BLaER1 (cell line): ENCODE measurements around the gene STX18.

Experiments used
- H3K27ac ChIP-seq: shearing (Covaris generic); formaldehyde crosslinking; 2 replicates; pipeline ENCODE4 v1.8.1; 2022
- H3K27me3 ChIP-seq: shearing (Covaris generic); formaldehyde crosslinking; 2 replicates; pipeline ENCODE4 v1.8.1; 2022
- H3K36me3 ChIP-seq: shearing (Covaris generic); formaldehyde crosslinking; 2 replicates; pipeline ENCODE4 v1.8.1; 2022
- H3K4me1 ChIP-seq: shearing (Covaris generic); formaldehyde crosslinking; 2 replicates; pipeline ENCODE4 v1.8.1; 2022
- H3K4me2 ChIP-seq: shearing (Covaris generic); formaldehyde crosslinking; 2 replicates; pipeline ENCODE4 v1.8.1; 2022
- H3K4me3 ChIP-seq: shearing (Covaris generic); formaldehyde crosslinking; 2 replicates; pipeline ENCODE4 v1.8.1; 2022
- H3K9ac ChIP-seq: shearing (Covaris generic); formaldehyde crosslinking; 2 replicates; pipeline ENCODE4 v1.8.1; 2022
- H3K9me3 ChIP-seq: shearing (Covaris generic); formaldehyde crosslinking; 2 replicates; pipeline ENCODE4 v1.8.1; 2022
- H4K20me1 ChIP-seq: shearing (Covaris generic); formaldehyde crosslinking; 2 replicates; pipeline ENCODE4 v1.8.1; 2022
- Cebpa-rat ChIP-seq: shearing (Covaris generic); IDR thresholded peaks from 2 replicates; pipeline ENCODE4 v1.8.1; 2022

The STX18 gene

DNA sequence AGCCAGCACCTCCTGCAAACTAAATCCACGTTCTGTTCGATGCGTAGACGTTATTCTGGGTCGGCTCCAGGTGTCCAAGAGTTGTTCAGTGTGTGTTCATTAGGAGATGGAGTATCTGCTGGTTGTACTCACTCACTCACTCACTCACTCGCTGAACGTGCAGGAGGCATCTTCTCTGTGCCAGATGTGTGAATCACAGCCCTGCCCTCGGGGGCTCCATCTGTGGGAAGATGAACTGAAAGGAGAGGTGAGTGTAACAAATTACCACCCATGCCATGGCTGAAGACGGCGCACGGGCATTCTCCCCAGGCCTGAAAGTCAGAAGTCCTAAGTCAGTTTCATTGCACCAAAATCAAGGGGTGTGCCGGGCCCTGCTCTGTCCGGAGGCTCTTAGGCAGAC, 138.9 kb downstream of the STX18 start:
- TF ChIP-seq Cebpa-rat, result no peak
- H3K9ac ChIP-seq, result no peak overlapping the region
- H4K20me1 ChIP-seq, result 0 out of 2 replicates have a peak, but pooled peaks cover 6% of the 10 kb centered on the region
- H3K27me3 ChIP-seq, result peaks cover 31% of the 10 kb centered on the region
- H3K4me2 ChIP-seq, result no peak overlapping the region
- H3K4me1 ChIP-seq, result peaks cover 27% of the 10 kb centered on the region
- H3K36me3 ChIP-seq, result no peaks in the 10 kb centered on the region
- H3K27ac ChIP-seq, result no peak overlapping the region
- H3K4me3 ChIP-seq, result no peak overlapping the region
- H3K9me3 ChIP-seq, result peaks cover 10% of the 10 kb centered on the region

DNA sequence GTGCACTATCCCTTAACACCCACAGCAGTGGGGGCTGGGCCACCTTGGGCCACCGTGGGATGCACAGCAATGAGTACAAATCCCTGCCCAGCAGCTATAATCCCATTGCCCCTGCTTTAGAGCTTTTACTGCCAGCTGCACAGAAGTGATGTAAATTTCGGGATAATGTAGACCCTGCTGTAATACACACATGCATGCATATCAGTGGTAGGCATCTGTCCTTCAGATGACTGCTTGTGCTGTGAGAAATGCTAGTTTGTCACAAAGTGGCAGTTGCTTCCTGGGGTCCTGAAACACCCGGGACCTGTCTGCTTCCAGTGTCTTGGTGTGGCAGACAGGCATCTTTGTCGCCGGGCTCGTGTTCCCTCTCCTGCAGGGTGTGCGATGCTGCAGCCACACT, 140.8 kb downstream of the STX18 start:
- Histone ChIP-seq H3K9ac (no peak overlapping the region), H3K27me3 (peaks cover 27% of the 10 kb centered on the region)

DNA sequence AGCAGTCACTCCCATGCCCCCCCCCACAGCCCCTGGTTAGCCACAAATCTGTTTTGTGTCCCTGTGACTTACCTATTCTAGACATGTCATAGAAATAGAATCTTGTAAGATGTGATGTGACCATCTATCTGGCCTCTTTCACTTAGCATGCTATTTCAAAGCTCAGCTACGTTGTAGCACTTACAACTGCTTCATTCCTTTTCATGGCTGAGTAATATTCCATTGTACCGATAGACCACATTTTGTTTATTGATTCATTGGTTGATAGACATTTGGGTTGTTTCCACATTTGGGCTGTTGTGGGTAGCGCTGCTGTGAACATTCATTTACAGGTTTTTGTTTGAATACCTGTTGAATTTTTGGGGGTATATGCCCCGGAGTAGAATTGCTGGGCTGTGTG, 143.4 kb downstream of the STX18 start:
- no peak for TF ChIP-seq Cebpa-rat
- no peak overlapping the region for H3K27ac ChIP-seq
- peaks cover 24% of the 10 kb centered on the region; the same call in 1 of the 2 replicates for H4K20me1 ChIP-seq
- H3K9ac ChIP-seq, result no peak overlapping the region
- no peaks in the 10 kb centered on the region for H3K36me3 ChIP-seq
- H3K4me3 ChIP-seq, result no peak overlapping the region
- peaks cover 40% of the 10 kb centered on the region for H3K27me3 ChIP-seq
- no peak overlapping the region for H3K4me2 ChIP-seq
- peaks cover 10% of the 10 kb centered on the region for H3K9me3 ChIP-seq
- peaks cover 18% of the 10 kb centered on the region for H3K4me1 ChIP-seq

More for the DNA sequence above, 140.8 kb downstream of the STX18 start:
- peaks cover 10% of the 10 kb centered on the region for H3K9me3 ChIP-seq
- no peaks in the 10 kb centered on the region for H3K36me3 ChIP-seq
- H3K4me3 ChIP-seq, result no peak overlapping the region
- no peak for TF ChIP-seq Cebpa-rat
- no peak overlapping the region for H3K27ac ChIP-seq
- peaks cover 16% of the 10 kb centered on the region for H3K4me1 ChIP-seq
- peaks cover 4% of the 10 kb centered on the region; the same call in 1 of the 2 replicates for H4K20me1 ChIP-seq
- H3K4me2 ChIP-seq, result no peak overlapping the region

- H3K9me3 ChIP-seq, result peaks cover 10% of the 10 kb centered on the region
- H3K4me3 ChIP-seq, result no peak overlapping the region
- no peak for TF ChIP-seq Cebpa-rat
These were observed 144.4 kb downstream of the STX18 start for GRCh38 chr4:4397441-4397819.

GRCh38 chr4:4396628-4397440, 145.0 kb downstream of the STX18 start:
- no peak for TF ChIP-seq Cebpa-rat
- peaks cover 24% of the 10 kb centered on the region; the same call in 1 of the 2 replicates for H4K20me1 ChIP-seq
- no peaks in the 10 kb centered on the region for H3K36me3 ChIP-seq
- H3K27me3 ChIP-seq, result peaks cover 40% of the 10 kb centered on the region
- H3K9ac ChIP-seq, result no peak overlapping the region
- H3K9me3 ChIP-seq, result peaks cover 10% of the 10 kb centered on the region
- H3K4me3 ChIP-seq, result no peak overlapping the region
- H3K27ac ChIP-seq, result no peak overlapping the region
- H3K4me2 ChIP-seq, result peak overlapping the region; percentile 54
- H3K4me1 ChIP-seq, result peaks cover 18% of the 10 kb centered on the region

More at GRCh38 chr4:4397441-4397819, 144.4 kb downstream of the STX18 start:
- Histone ChIP-seq H3K27me3 (peaks cover 40% of the 10 kb centered on the region), H3K4me2 (no peak overlapping the region), H4K20me1 (peaks cover 24% of the 10 kb centered on the region; the same call in 1 of the 2 replicates), H3K9ac (no peak overlapping the region), H3K27ac (no peak overlapping the region), H3K36me3 (no peaks in the 10 kb centered on the region), H3K4me1 (peaks cover 18% of the 10 kb centered on the region)

DNA sequence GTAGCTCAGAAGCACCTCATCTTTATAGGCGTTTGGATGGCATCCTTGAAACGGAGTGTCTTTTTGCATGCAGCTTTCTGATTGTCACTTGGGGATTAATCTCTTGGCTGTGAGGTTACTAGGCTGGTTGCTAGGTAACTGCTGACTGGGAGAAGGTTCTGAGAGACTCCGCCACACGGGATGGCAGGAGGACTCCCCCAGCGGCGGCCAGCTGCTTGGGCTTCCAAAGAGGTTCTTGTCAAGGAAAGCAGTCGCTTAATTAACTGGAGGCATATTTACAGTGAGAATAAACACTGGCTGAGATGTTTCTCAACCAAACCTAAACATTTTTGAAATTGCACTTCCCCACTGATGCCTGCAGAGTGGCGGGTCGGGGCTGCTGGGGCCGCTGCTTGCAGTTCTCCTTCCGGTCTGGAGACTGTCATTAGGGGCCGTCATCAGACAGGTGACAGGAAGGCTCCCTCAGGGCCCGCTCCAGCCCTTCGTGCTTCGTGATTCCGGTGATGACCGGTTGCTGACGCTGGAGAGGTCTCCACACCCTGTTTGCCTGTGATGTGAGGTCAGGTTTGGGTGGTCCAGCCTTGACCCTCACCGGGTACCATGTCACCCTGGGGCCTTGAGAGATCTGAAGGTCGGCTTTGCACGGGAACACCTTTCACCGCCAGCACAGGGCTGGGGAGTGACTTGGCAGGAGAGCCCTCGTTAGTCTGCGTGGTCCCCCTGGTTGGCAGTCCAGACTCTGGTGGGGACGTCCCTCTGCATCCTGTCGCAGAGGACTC, 145.8 kb downstream of the STX18 start:
- Histone ChIP-seq H3K27ac (no peak overlapping the region), H4K20me1 (peaks cover 24% of the 10 kb centered on the region; the same call in 1 of the 2 replicates), H3K4me2 (peak overlapping the region; percentile 54), H3K27me3 (peaks cover 44% of the 10 kb centered on the region), H3K36me3 (no peaks in the 10 kb centered on the region), H3K9me3 (peaks cover 10% of the 10 kb centered on the region), H3K4me3 (no peak overlapping the region), H3K4me1 (peaks cover 18% of the 10 kb centered on the region), H3K9ac (no peak overlapping the region)
- no peak for TF ChIP-seq Cebpa-rat

DNA sequence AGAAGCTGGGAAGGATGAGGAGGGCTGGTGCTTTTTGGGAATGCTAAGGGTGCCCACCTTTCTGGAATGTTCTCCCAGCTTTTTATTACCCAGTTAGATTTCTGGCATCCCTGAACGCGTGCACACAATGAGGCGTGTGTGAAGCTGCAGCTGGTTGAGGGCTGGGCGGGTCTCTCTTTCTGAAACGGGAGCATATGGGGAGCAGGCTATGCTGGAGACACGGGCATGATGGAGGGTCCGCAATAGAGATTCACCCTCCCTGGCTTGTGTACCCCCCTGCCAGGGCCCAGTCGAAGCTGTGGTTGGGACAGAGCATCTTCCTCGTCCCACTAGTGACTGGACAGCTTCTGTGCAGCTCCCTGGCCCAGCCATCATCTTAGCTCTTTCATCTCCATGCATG, 146.5 kb downstream of the STX18 start:
- peak overlapping the region; percentile 54 for H3K4me2 ChIP-seq
- peaks cover 10% of the 10 kb centered on the region for H3K9me3 ChIP-seq
- no peaks in the 10 kb centered on the region for H3K36me3 ChIP-seq
- peaks cover 51% of the 10 kb centered on the region for H3K27me3 ChIP-seq
- H3K4me1 ChIP-seq, result peaks cover 18% of the 10 kb centered on the region
- peaks cover 24% of the 10 kb centered on the region; the same call in 1 of the 2 replicates for H4K20me1 ChIP-seq
- H3K4me3 ChIP-seq, result no peak overlapping the region
- no peak overlapping the region for H3K9ac ChIP-seq
- no peak overlapping the region for H3K27ac ChIP-seq
- no peak for TF ChIP-seq Cebpa-rat

DNA sequence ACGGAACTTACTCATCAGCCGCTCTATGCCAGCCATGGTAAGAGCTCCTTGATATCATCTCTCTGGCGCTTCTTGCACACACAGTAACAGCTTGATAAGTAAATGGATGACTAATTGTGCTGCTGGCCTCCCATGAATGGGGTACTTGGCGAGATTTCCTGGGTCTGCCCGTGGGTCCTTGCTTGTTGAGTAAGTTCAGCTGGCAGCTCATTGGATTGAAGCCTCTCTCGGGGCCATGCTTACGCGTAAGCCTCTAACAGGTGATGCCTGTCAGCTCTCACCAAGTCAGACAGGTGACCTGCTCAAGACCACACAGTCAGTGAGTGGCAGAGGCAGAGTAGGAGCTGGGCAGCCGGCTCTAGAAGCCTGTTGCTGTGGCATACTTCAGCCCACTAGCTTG, 147.2 kb downstream of the STX18 start:
- TF ChIP-seq Cebpa-rat, result no peak
- Histone ChIP-seq H3K9me3 (peaks cover 3% of the 10 kb centered on the region; the same call in 1 of the 2 replicates), H3K4me3 (no peak overlapping the region), H3K9ac (no peak overlapping the region), H3K4me2 (no peak overlapping the region), H3K36me3 (no peaks in the 10 kb centered on the region), H3K27me3 (peaks cover 58% of the 10 kb centered on the region), H4K20me1 (peaks cover 24% of the 10 kb centered on the region; the same call in 1 of the 2 replicates), H3K27ac (no peak overlapping the region), H3K4me1 (peaks cover 18% of the 10 kb centered on the region)

GRCh38 chr4:4392501-4393183, 149.2 kb downstream of the STX18 start:
- H3K9ac ChIP-seq, result no peak overlapping the region
- H3K9me3 ChIP-seq, result no peaks in the 10 kb centered on the region
- H3K4me2 ChIP-seq, result no peak overlapping the region
- peaks cover 78% of the 10 kb centered on the region for H3K27me3 ChIP-seq
- no peak overlapping the region for H3K4me3 ChIP-seq
- no peak for TF ChIP-seq Cebpa-rat
- no peaks in the 10 kb centered on the region for H3K36me3 ChIP-seq
- no peak overlapping the region for H3K27ac ChIP-seq
- H3K4me1 ChIP-seq, result peaks cover 26% of the 10 kb centered on the region
- peaks cover 31% of the 10 kb centered on the region; the same call in 1 of the 2 replicates for H4K20me1 ChIP-seq
